HTR-8/SVneo (cell line): ENCODE data around the gene CEP41.
"Not testable (repeated sequence)": the region's sequence is repeated elsewhere in the genome, so short reads cannot be mapped to it uniquely, and the experiment has no call there.

Experiments used
- DNase-seq: peaks from one replicate; pipeline ENCODE4 v3.0.0; 2011; ENCODE audit warnings: low spot score, mixed read lengths; ENCODE audit not compliant: insufficient read length
- FAIRE-seq: peaks from 2 replicates; lab custom pipeline; 2011; peaks lifted over from hg19 to GRCh38; lab: Jason Lieb, UNC

The CEP41 gene

GRCh38 chr7:130463553-130464434 is 23.0 kb upstream of the CEP41 start:
- no peak for FAIRE-seq
- no peak for DNase-seq

DNA sequence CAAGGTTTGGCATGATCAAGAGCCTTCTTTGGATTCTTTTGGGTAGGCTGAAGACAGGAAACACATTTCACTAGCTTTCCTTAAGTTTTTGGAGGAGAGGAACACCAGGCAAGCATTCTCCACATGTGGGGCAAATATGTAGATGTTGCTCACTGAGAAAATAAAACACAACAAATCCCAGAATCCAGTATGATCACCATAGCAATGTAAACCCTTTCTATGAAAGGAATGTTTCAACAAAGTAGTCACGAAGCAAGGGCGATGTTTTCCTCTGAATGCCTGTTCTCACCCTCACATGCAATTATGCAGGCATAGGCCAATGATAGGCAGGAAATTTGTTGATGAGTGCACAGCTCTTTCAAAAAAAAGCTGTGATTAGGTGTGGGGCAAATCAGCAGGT is 20.5 kb upstream of the CEP41 start:
- FAIRE-seq, result no peak
- DNase-seq, result no peak

GRCh38 chr7:130458257-130458656 is 17.4 kb upstream of the CEP41 start:
- FAIRE-seq (no peak), DNase-seq (no peak)

DNA sequence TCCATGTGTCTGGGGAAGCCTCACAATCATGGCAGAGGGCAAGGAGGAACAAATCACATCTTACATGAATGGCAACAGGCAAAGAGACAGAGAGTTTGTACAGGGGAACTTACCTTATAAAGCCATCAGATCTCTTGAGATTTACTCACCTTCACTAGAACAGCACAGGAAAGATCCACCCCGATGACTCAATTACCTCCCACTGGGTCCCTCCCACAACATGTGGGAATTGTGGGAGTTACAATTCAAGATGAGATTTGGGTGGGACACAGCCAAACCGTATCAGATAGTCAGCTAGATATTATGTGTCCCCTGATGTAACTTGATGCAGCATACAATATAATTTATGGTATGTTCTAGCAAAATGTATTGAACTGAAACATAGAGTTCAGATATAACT is 14.1 kb upstream of the CEP41 start:
- no peak for FAIRE-seq
- DNase-seq, result no peak

GRCh38 chr7:130452951-130453350 is 12.1 kb upstream of the CEP41 start:
- no peak for FAIRE-seq

GRCh38 chr7:130451344-130451743 is 10.5 kb upstream of the CEP41 start:
- FAIRE-seq, DNase-seq: not testable (repeated sequence)

More at GRCh38 chr7:130452951-130453350, 12.1 kb upstream of the CEP41 start:
- DNase-seq, result no peak

DNA sequence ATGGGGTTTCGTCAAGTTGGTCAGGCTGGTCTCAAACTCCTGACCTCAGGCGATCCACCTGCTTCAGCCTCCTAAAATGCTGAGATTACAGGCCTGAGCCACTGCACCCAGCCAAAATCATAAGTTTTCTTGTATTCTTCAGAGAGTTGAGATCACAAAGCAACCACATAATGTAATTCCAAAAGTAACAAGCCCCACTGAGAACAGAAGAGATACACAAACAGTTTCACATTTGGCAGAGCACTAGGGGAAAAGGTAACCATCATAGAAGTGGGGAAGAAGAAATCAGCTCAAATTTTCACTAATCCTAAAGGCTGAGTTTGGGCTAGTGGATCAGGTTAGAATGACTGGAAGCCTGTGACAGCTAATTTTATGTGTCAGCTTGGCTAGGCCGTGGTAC is 5.4 kb upstream of the CEP41 start:
- DNase-seq, result no peak
- no peak for FAIRE-seq

- DNase-seq (no peak), FAIRE-seq (no peak)
These were observed 4.1 kb upstream of the CEP41 start for GRCh38 chr7:130444751-130445407.

DNA sequence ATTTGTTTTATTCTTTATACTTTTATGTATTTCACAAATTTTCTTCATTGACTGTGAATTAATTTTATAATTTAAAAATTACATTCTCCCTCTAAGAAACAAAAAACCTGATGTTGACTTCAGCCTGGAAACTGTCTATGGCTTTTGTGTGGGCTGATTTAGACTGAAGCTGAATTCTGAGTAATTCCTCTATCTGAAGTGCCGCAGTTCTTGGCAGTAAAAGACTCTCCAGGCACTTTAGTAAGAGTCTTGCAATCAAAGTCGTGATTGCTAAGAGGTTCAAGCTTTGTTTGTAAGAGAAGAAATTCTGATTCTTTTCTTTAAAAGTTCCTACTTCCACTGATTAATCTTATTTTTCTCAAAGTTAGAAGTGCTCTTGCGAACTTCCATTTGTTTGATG is 3.4 kb upstream of the CEP41 start:
- no peak for FAIRE-seq
- DNase-seq, result no peak

- no peak for FAIRE-seq
- DNase-seq, result no peak
These were observed 1.8 kb upstream of the CEP41 start for GRCh38 chr7:130442601-130443000.

DNA sequence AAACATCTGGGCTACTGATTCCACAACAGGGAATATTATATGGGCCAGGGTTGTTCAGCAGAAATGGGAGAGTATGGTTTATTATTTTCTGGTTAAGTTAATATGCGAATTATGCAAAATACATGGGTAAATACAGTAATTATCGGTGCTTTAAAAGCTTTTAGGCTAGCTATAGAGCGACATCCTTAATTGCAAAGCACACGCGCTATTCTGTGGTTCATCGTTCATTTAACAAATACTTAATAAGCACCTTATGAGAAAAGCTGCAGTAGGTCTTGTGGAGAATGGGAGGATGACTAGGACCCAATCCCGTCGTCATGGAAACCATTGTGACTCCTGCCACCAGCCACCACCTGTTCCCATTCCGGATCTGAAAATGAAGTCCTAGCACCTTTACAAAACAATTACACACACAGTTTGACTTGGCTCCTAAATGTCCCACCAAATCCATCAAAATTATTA is 623 bp upstream of the CEP41 start:
- no peak for FAIRE-seq
- DNase-seq, result no peak

DNA sequence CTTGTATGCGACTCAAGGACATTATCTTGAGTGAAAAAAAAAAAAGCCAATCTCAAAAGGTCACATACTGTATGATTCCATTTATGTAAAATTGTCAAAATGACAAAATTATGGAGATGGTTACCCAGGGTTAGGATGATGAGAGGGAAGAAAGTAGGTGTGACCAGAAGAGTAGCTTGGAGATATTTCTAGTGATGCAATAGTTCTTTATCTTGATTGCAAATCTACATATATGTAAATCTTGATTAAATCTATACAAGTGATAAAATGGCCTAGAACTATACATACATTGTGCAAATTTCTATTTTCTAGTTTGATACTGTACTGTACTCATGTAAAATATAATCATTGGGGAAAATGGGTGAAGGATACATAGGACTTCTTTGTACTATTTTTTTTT is 4.6 kb downstream of the CEP41 start:
- FAIRE-seq (no peak), DNase-seq (no peak)

GRCh38 chr7:130435311-130435854 is 5.4 kb downstream of the CEP41 start:
- FAIRE-seq (no peak), DNase-seq (no peak)

GRCh38 chr7:130433301-130433700 is 7.5 kb downstream of the CEP41 start:
- DNase-seq, result no peak

GRCh38 chr7:130432886-130433285 is 7.9 kb downstream of the CEP41 start:
- DNase-seq, result no peak
- no peak for FAIRE-seq

More at GRCh38 chr7:130433301-130433700, 7.5 kb downstream of the CEP41 start:
- FAIRE-seq, result no peak

DNA sequence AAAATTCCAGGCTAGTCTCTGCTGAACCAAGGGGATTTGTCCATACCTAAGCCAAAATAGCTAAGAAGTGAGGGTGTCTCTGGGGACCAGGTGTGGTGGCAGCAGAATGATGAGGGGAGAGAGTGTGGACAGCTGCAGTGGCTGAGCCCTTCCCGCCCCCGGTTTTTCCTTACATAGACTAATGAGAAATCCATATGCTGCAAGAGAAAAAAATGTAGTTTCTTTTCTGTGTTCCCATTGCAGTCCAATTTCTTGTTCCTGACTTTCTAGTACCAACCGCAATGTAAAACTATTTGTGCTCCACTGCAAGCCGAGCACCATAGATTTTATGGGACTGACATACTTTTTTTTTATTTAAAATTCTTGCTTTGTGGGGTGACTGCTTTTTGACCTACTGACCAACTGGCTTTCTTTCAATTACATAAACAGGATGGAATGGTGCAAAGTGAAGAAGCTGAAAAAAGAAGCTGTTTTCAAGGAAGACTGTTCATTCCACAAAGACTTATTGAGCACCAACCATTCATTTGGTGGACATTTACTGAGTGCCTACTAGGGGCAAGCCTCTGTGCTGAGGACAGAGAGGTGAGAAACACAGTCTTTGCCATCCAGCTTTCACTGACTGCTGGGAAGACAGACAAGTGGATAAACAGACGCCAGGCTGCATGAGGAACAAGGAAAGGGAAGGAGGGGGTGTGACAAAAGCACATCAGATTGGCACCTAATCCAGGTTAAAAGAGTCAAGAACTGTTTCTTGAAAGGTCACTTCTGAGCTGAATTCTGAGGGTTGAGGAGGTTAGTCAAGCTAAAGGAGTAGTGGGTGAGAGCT is 9.8 kb downstream of the CEP41 start:
- DNase-seq (no peak), FAIRE-seq (no peak)

DNA sequence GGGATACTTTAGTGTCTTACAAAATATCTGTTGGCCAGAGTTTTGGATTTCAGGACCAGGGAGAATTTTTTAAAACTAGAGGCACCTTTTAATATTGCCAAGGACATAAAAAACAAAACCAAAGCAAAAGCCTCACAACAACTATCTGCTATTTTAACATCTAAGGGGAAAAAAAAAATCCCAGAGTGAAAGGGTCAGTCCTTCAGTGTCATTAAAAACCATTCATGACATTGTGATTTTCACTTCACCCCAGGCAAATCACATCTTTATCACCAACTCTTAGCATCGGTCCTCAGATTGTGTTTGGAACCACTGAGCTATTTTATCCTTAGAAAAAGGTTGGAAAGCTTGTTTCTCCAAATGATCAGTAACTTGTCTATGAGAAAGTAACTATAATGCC is 10.7 kb downstream of the CEP41 start:
- no peak for FAIRE-seq
- DNase-seq, result no peak

GRCh38 chr7:130429019-130429418 is 11.8 kb downstream of the CEP41 start:
- no peak for DNase-seq
- no peak for FAIRE-seq

- no peak for DNase-seq
- FAIRE-seq, result no peak
These were observed 14.3 kb downstream of the CEP41 start for GRCh38 chr7:130426564-130426963.

DNA sequence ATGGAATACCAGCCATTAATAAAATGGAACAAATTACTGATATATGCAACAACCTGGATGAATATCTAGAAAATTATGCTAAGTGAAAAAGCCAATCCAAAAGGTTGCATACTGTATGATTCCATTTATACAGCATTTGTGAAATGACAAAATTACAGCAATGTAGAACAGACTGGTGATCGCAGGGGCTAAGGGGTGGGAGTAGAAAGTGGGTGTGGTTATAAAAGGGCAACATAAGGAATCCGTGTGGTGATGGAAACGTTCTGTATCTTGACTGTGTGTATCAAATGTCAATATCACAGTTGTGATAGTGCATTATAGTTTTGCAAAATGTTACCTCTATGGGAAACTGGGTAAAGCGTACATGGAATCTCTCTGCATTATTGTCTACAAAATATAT is 15.0 kb downstream of the CEP41 start:
- DNase-seq, result no peak
- FAIRE-seq, result no peak
